ENCODE results near the gene SPINK13.

- TF ChIP-seq, protein P1, sequence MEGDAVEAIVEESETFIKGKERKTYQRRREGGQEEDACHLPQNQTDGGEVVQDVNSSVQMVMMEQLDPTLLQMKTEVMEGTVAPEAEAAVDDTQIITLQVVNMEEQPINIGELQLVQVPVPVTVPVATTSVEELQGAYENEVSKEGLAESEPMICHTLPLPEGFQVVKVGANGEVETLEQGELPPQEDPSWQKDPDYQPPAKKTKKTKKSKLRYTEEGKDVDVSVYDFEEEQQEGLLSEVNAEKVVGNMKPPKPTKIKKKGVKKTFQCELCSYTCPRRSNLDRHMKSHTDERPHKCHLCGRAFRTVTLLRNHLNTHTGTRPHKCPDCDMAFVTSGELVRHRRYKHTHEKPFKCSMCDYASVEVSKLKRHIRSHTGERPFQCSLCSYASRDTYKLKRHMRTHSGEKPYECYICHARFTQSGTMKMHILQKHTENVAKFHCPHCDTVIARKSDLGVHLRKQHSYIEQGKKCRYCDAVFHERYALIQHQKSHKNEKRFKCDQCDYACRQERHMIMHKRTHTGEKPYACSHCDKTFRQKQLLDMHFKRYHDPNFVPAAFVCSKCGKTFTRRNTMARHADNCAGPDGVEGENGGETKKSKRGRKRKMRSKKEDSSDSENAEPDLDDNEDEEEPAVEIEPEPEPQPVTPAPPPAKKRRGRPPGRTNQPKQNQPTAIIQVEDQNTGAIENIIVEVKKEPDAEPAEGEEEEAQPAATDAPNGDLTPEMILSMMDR (IDR thresholded peaks at IDR 0.05 in 2 of 3, conservative IDR thresholded peaks at IDR 0.05 in 1 of 3; ENCODE audit: insufficient read depth in 2 of 3, low read depth in 1 of 3, low read length in 3 of 3): no peak
- TF ChIP-seq ZMIZ1 (IDR thresholded peaks at IDR 0.05; ENCODE audit: low read depth in 2 of 2, low read length in 2 of 2) (no peak), NR1H2 (CRISPR knock-in tag; IDR thresholded peaks at IDR 0.05) (no peak), MAX (CRISPR knock-in tag; IDR thresholded peaks at IDR 0.05) (no peak), MTF1 (CRISPR knock-in tag; IDR thresholded peaks at IDR 0.05; ENCODE audit: borderline replicate concordance) (no peak), NR2C2 (CRISPR knock-in tag; IDR thresholded peaks at IDR 0.05) (no peak), NR2C2 (tag; IDR thresholded peaks at IDR 0.05) (no peak)
- TF ChIP-seq, protein P2, sequence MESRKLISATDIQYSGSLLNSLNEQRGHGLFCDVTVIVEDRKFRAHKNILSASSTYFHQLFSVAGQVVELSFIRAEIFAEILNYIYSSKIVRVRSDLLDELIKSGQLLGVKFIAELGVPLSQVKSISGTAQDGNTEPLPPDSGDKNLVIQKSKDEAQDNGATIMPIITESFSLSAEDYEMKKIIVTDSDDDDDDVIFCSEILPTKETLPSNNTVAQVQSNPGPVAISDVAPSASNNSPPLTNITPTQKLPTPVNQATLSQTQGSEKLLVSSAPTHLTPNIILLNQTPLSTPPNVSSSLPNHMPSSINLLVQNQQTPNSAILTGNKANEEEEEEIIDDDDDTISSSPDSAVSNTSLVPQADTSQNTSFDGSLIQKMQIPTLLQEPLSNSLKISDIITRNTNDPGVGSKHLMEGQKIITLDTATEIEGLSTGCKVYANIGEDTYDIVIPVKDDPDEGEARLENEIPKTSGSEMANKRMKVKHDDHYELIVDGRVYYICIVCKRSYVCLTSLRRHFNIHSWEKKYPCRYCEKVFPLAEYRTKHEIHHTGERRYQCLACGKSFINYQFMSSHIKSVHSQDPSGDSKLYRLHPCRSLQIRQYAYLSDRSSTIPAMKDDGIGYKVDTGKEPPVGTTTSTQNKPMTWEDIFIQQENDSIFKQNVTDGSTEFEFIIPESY (CRISPR knock-in tag; IDR thresholded peaks at IDR 0.05): no peak
These were observed 46.1 kb downstream of the SPINK13 start for GRCh38 chr5:148314731-148315130.
